ENCODE results near the gene NAB1. TPM values are rescaled to one million over a fixed set of nuclear protein-coding genes. Genes with fewer than 3 reads are reported as not detected.

The NAB1 gene
- total RNA-seq, 1 donor from 2014 or later = 44.9 TPM

GRCh38 chr2:190678444-190679162, 29.7 kb downstream of the NAB1 start:
- Mint-ChIP-seq H3K27ac (ENCODE audit: unreplicated experiment) (peak overlapping the region; percentile 70), H3K4me3 (ENCODE audit: unreplicated experiment) (no peak overlapping the region), H3K9me3 (ENCODE audit: unreplicated experiment) (no peaks in the 10 kb centered on the region), H3K4me1 (ENCODE audit: unreplicated experiment) (peaks cover 30% of the 10 kb centered on the region), H3K27me3 (ENCODE audit: unreplicated experiment) (no peaks in the 10 kb centered on the region), H3K36me3 (ENCODE audit: low read depth, unreplicated experiment) (no peaks in the 10 kb centered on the region)
- TF ChIP-seq CTCF (IDR thresholded peaks at IDR 0.05; ENCODE audit: unreplicated experiment) = no peak
- no peak for DNase-seq (ENCODE audit: low spot score)

DNA sequence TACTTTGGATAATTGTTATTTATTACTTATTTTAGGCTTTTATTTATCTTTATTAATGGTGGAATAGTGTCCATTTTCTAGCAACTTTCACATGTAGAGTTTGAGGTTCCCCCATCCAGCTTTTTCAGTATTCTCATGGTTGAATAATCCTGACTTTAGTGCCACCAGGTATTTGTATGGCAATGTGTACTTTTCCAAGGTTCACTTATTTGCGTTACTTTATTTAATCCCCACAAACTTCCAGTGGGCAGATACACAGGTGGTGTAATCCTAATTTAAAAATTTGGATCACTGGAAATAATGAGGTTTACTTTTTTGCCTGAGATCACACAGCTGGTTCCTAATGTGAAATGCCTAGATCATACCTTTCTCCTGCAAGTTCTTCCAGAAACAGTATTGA, 30.5 kb downstream of the NAB1 start:
- DNase-seq (ENCODE audit: low spot score) = no peak
- Mint-ChIP-seq H3K4me1 (ENCODE audit: unreplicated experiment) (peaks cover 30% of the 10 kb centered on the region), H3K36me3 (ENCODE audit: low read depth, unreplicated experiment) (no peaks in the 10 kb centered on the region), H3K4me3 (ENCODE audit: unreplicated experiment) (no peak overlapping the region), H3K27me3 (ENCODE audit: unreplicated experiment) (no peaks in the 10 kb centered on the region), H3K9me3 (ENCODE audit: unreplicated experiment) (no peaks in the 10 kb centered on the region), H3K27ac (ENCODE audit: unreplicated experiment) (no peak overlapping the region)
- no peak for TF ChIP-seq CTCF (IDR thresholded peaks at IDR 0.05; ENCODE audit: unreplicated experiment)

GRCh38 chr2:190679813-190680591, 31.1 kb downstream of the NAB1 start:
- H3K36me3 Mint-ChIP-seq (ENCODE audit: low read depth, unreplicated experiment) = no peaks in the 10 kb centered on the region
- H3K4me3 Mint-ChIP-seq (ENCODE audit: unreplicated experiment) = no peak overlapping the region
- H3K27me3 Mint-ChIP-seq (ENCODE audit: unreplicated experiment) = no peaks in the 10 kb centered on the region
- H3K4me1 Mint-ChIP-seq (ENCODE audit: unreplicated experiment) = peaks cover 30% of the 10 kb centered on the region
- DNase-seq (ENCODE audit: low spot score) = peak; percentile 57
- H3K9me3 Mint-ChIP-seq (ENCODE audit: unreplicated experiment) = no peaks in the 10 kb centered on the region
- H3K27ac Mint-ChIP-seq (ENCODE audit: unreplicated experiment) = no peak overlapping the region
- no peak for TF ChIP-seq CTCF (IDR thresholded peaks at IDR 0.05; ENCODE audit: unreplicated experiment)

GRCh38 chr2:190682168-190682567, 33.3 kb downstream of the NAB1 start:
- DNase-seq (ENCODE audit: low spot score) = no peak
- Mint-ChIP-seq H3K27ac (ENCODE audit: unreplicated experiment) (peak overlapping the region; percentile 81), H3K4me1 (ENCODE audit: unreplicated experiment) (peaks cover 30% of the 10 kb centered on the region)

More at GRCh38 chr2:190682168-190682567, 33.3 kb downstream of the NAB1 start:
- no peak overlapping the region for H3K4me3 Mint-ChIP-seq (ENCODE audit: unreplicated experiment)
- no peak for TF ChIP-seq CTCF (IDR thresholded peaks at IDR 0.05; ENCODE audit: unreplicated experiment)
- H3K27me3 Mint-ChIP-seq (ENCODE audit: unreplicated experiment) = no peaks in the 10 kb centered on the region
- H3K36me3 Mint-ChIP-seq (ENCODE audit: low read depth, unreplicated experiment) = no peaks in the 10 kb centered on the region
- no peaks in the 10 kb centered on the region for H3K9me3 Mint-ChIP-seq (ENCODE audit: unreplicated experiment)

Measured in endothelial cell (in vitro differentiated cells).